Sigmoid colon (tissue), 7 donors: ENCODE measurements around the gene CCDC137. TPM values are rescaled to one million over a fixed set of nuclear protein-coding genes. Genes with fewer than 3 reads are reported as not detected.

ENCODE experiments used
- DNase-seq: peaks from one replicate; pipeline ENCODE4 v3.0.0-alpha.2; 2019
- H3K27ac ChIP-seq, 4 donors: fragments of 200-600 bp; sonication (generic); one replicate each; pipeline ENCODE4 v1.5.1; 2016 to 2019; ENCODE audit warnings: mild to moderate bottlenecking in 1 of 4
- H3K27me3 ChIP-seq, 3 donors: fragments of 200-600 bp; sonication (generic); one replicate each; pipeline ENCODE4 v1.5.1; 2019; ENCODE audit warnings: mild to moderate bottlenecking in 1 of 3
- H3K36me3 ChIP-seq, 4 donors: fragments of 200-600 bp; sonication (generic); one replicate each; pipeline ENCODE4 v1.5.1; 2016 to 2019
- H3K4me1 ChIP-seq, 4 donors: fragments of 200-600 bp; sonication (generic); one replicate each; pipeline ENCODE4 v1.5.1; 2017 to 2019
- H3K4me3 ChIP-seq, 4 donors: fragments of 200-600 bp; sonication (generic); one replicate each; pipeline ENCODE4 v1.5.1; 2017 to 2019; ENCODE audit warnings: mild to moderate bottlenecking in 2 of 4, moderate library complexity in 1 of 4
- H3K9me3 ChIP-seq, 4 donors: fragments of 200-600 bp in 3 of 4; sonication (generic) in 3 of 4; one replicate each; pipeline versions ENCODE4 v1.5.1 to v1.6.1; 2013 to 2019
- EP300 ChIP-seq, 4 donors: sonication (generic); formaldehyde crosslinking; IDR thresholded peaks; one replicate each; pipeline ENCODE4 v1.6.1; 2017; ENCODE audit warnings: antibody characterized with exemption in 4 of 4
- POLR2A ChIP-seq, 2 donors: fragments of 450-650 bp; IDR thresholded peaks; one replicate each; pipeline ENCODE4 v1.6.1; 2016; ENCODE audit warnings: antibody characterized with exemption in 2 of 2, mild to moderate bottlenecking in 2 of 2, moderate library complexity in 2 of 2
- POLR2AphosphoS5 ChIP-seq, 4 donors: sonication (generic); formaldehyde crosslinking; IDR thresholded peaks; one replicate each; pipeline ENCODE4 v1.6.1; 2017; ENCODE audit warnings: antibody characterized with exemption in 4 of 4
- WGBS, 2 donors: extraction: QIAGEN DNeasy Blood & Tissue Kit; methylation state at CpG; one replicate each; pipeline ENCODE4 v1.1.7; 2013; 5-methylcytosine and 5-hydroxymethylcytosine counted together
- intact Hi-C: fragments of 100-400 bp; cut with DNase I; formaldehyde crosslinking; loops from one replicate; pipeline ENCODE4 v1.15.1; 2023
- polyA plus RNA-seq, 3 donors: library from polyadenylated mRNA; stranded (reverse); fragments of 200-250 nt; gene quantifications; one replicate each; pipeline ENCODE4 v1.2.3, GENCODE V29; 2013
- total RNA-seq, 4 donors: library from RNA; depleted of rRNA; stranded (reverse); fragments of >200 nt; gene quantifications; one replicate each; pipeline ENCODE4 v1.1.0, GENCODE V29; 2016
- TF ChIP-seq, protein P1 (sequence below), 4 experiments: fragments of 450-650 bp in 3 of 4; fragments of 200-600 bp in 1 of 4; IDR thresholded peaks; one replicate each; pipeline ENCODE4 v1.5.1; 2016 to 2019; ENCODE audit warnings: antibody characterized with exemption in 4 of 4, mild to moderate bottlenecking in 3 of 4, moderate library complexity in 2 of 4
- donor health status: healthy with polysubstance abuse.
- donor health status: Bipolar disorder and iron deficiency.
- donor health status: healthy.

CCDC137 gene
- total and polyA plus RNA-seq, 7 donors, result 5.5 to 31.1 (median 9.5) TPM

DNA sequence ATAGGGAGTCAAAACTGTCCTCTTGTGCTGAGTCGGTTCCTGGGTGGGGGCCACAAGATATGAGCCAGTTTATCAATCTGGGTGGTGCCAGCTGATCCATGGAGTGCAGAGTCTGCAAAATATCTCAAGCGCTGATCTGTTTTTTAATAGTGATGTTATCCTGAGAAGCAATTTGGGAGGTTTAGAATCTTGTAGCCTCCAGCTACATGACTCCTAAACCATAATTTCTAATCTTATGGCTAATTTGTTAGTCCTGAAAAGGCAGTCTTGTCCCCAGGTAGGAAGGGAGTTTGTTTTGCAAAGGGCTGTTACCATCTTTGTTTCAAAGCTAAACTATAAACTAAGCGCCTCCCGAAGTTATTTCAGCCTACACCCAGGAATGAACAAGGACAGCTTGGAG is 27.9 kb upstream of the CCDC137 start:
- no peaks in the 10 kb centered on the region for H3K36me3 ChIP-seq
- H3K27ac ChIP-seq, result no peak overlapping the region
- no peak overlapping the region for H3K4me3 ChIP-seq
- no peak for DNase-seq
- H3K4me1 ChIP-seq, result peaks cover 3 to 32% (median 27%) of the 10 kb centered on the region in 4 donors
- H3K9me3 ChIP-seq, result no peaks in the 10 kb centered on the region
- no peaks in the 10 kb centered on the region for H3K27me3 ChIP-seq
- intact Hi-C loops, result loop anchor here (5.0 kb wide), 1 partner anchor 44 kb away; the partner anchor contains the start of genes ARL16 and HGS
- TF ChIP-seq POLR2AphosphoS5 (IDR thresholded peaks at IDR 0.05) (no peak), POLR2A (IDR thresholded peaks at IDR 0.05) (no peak), EP300 (IDR thresholded peaks at IDR 0.05) (no peak)
- TF ChIP-seq, protein P1, sequence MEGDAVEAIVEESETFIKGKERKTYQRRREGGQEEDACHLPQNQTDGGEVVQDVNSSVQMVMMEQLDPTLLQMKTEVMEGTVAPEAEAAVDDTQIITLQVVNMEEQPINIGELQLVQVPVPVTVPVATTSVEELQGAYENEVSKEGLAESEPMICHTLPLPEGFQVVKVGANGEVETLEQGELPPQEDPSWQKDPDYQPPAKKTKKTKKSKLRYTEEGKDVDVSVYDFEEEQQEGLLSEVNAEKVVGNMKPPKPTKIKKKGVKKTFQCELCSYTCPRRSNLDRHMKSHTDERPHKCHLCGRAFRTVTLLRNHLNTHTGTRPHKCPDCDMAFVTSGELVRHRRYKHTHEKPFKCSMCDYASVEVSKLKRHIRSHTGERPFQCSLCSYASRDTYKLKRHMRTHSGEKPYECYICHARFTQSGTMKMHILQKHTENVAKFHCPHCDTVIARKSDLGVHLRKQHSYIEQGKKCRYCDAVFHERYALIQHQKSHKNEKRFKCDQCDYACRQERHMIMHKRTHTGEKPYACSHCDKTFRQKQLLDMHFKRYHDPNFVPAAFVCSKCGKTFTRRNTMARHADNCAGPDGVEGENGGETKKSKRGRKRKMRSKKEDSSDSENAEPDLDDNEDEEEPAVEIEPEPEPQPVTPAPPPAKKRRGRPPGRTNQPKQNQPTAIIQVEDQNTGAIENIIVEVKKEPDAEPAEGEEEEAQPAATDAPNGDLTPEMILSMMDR (IDR thresholded peaks at IDR 0.05), result no peak
- 52 to 87% methylated on average over 4 of the region's 4 CpGs for WGBS, 2 donors

DNA sequence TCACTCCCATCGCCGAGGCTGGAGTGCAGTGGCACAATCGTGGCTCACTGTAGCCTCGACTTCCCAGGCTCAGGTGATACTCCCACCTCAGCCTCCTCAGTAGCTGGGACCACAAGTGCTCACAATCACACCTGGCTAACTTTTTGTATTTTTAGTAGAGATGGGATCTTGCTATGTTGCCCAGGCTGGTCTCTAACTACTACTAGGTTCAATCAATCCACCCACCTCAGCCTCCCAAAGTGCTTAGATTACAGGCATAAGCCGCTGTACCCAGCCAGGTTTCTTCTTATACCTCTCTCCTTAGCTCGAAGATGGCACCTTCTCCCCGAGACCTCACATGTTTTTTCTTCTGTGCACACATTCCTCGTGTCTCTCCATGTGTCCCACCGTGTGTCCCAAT is 26.5 kb upstream of the CCDC137 start:
- WGBS, 2 donors, result 93 to 95% methylated on average over 9 of the region's 9 CpGs

DNA sequence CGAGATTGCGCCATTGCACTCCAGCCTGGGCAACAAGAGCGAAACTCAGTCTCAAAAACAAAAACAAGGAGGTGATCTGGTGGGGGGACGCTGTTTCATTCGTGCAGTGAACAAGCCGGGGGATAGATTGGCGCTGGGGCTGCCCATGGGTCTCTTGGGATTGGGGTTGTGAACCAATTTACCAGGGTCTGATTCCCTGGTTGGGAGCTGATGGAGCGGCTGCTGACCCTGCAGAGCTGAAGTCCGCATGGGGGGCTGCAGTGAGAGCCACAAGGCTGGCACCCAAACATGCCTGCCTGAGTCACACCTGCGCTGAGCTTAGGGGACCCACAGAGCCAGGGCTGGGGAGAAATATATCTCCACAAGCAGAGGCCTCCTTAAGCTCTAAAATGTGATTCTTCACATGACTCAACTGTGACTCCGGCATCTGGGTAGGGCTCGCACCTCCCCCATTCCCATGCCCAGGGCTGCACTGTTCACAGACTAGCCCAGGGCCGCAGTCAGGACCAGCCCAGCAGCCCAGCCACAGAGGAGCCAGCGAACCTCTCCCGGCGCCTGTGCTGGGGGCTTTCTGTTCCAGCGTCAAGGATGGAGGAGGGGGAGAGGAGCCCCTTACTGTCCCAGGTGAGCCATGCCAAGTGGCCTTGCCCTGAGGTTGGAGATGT is 24.6 kb upstream of the CCDC137 start:
- 93 to 96% methylated on average over 15 to 17 of the region's 17 CpGs for WGBS, 2 donors
- no peak for DNase-seq
- no peaks in the 10 kb centered on the region for H3K9me3 ChIP-seq
- no peak for TF ChIP-seq EP300 (IDR thresholded peaks at IDR 0.05)
- intact Hi-C loops, result no loop called here
- peaks cover 0 to 7% (median 4%) of the 10 kb centered on the region in 4 donors for H3K4me1 ChIP-seq
- H3K36me3 ChIP-seq, result no peaks in the 10 kb centered on the region
- no peak overlapping the region for H3K27ac ChIP-seq
- no peak overlapping the region for H3K4me3 ChIP-seq
- peaks cover 0 to 2% (median 0%) of the 10 kb centered on the region in 3 donors for H3K27me3 ChIP-seq

More for the DNA sequence above, 26.5 kb upstream of the CCDC137 start:
- H3K27ac ChIP-seq, result no peak overlapping the region
- no peaks in the 10 kb centered on the region for H3K9me3 ChIP-seq
- DNase-seq, result no peak
- H3K4me1 ChIP-seq, result peaks cover 3 to 20% (median 15%) of the 10 kb centered on the region in 4 donors
- H3K36me3 ChIP-seq, result no peaks in the 10 kb centered on the region
- no peaks in the 10 kb centered on the region for H3K27me3 ChIP-seq
- no peak for TF ChIP-seq POLR2A (IDR thresholded peaks at IDR 0.05)
- TF ChIP-seq, protein P1 (IDR thresholded peaks at IDR 0.05), result no peak
- no peak for TF ChIP-seq POLR2AphosphoS5 (IDR thresholded peaks at IDR 0.05)
- TF ChIP-seq EP300 (IDR thresholded peaks at IDR 0.05), result no peak
- H3K4me3 ChIP-seq, result no peak overlapping the region
- intact Hi-C loops, result no loop called here

DNA sequence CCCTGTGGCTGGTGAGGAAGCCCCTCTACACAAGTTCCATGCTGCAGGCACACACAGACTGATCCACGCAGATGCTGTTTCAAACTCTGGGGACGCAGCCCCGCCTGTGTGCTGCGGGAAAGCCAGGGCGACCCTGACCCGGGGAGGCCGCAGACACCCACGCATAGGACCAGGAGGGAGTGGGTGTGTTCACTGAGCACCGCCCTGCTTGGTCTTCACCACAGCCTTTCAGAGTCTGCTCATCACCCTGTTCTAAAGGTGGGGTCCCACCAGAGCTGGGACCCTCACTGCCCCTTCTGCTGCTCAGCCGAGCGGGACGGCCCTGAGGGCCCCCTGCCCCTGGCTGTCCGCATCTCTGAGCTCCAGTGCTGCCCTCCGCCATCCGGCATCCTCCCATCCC is 22.0 kb upstream of the CCDC137 start:
- Histone ChIP-seq H3K9me3 (peaks cover 0 to 6% (median 4%) of the 10 kb centered on the region in 4 donors), H3K27ac (no peak overlapping the region), H3K4me1 (no peaks in the 10 kb centered on the region), H3K4me3 (no peak overlapping the region), H3K36me3 (no peaks in the 10 kb centered on the region), H3K27me3 (peaks cover 18 to 27% (median 24%) of the 10 kb centered on the region in 3 donors)
- 93 to 95% methylated on average over 15 of the region's 15 CpGs for WGBS, 2 donors
- intact Hi-C loops, result no loop called here
- DNase-seq, result no peak
- no peak for TF ChIP-seq POLR2AphosphoS5 (IDR thresholded peaks at IDR 0.05)
- TF ChIP-seq, protein P1 (IDR thresholded peaks at IDR 0.05), result no peak
- TF ChIP-seq EP300 (IDR thresholded peaks at IDR 0.05), result no peak
- TF ChIP-seq POLR2A (IDR thresholded peaks at IDR 0.05), result no peak

DNA sequence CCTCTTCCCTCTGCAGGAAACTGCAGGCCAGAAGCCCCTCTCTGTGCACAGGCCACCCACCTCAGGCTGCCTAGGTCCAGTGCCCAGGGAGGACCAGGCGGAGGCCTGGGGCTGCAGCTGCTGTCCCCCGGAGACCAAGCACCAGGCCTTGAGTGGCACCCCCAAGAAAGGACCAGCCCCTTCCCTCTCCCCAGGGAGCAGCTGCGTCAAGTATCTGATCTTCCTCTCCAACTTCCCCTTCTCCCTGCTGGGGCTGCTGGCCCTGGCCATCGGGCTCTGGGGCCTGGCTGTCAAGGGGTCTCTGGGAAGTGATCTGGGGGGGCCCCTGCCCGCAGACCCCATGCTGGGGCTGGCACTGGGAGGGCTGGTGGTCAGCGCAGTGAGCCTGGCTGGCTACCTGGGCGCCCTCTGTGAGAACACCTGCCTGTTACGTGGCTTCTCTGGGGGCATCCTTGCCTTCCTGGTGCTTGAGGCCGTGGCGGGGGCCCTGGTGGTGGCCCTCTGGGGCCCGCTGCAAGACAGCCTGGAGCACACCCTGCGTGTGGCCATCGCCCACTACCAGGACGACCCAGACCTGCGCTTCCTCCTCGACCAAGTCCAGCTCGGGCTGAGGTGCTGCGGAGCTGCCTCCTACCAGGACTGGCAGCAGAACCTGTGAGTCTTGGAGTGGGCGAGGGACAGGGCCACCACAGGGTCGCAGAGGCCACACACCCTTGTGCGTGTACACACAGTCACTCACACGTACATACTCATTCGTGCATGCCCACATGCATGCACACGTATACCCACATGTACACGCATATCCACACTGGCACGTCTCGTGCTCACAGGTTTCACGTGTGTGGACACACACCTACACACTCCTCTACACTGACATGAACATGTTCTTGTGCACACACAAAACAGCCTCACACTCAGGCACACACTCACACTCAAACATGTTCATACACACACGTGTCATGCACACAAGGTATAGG is 21.3 kb upstream of the CCDC137 start:
- Histone ChIP-seq H3K27me3 (peaks cover 24 to 35% (median 32%) of the 10 kb centered on the region in 3 donors), H3K36me3 (no peaks in the 10 kb centered on the region), H3K4me1 (no peaks in the 10 kb centered on the region), H3K9me3 (peaks cover 0 to 6% (median 4%) of the 10 kb centered on the region in 4 donors), H3K4me3 (no peak overlapping the region), H3K27ac (no peak overlapping the region)
- WGBS, 2 donors, result 86 to 88% methylated on average over 29 of the region's 29 CpGs
- TF ChIP-seq POLR2AphosphoS5 (IDR thresholded peaks at IDR 0.05) (no peak), POLR2A (IDR thresholded peaks at IDR 0.05) (no peak), EP300 (IDR thresholded peaks at IDR 0.05) (no peak)
- TF ChIP-seq, protein P1 (IDR thresholded peaks at IDR 0.05), result no peak
- DNase-seq, result no peak
- intact Hi-C loops, result no loop called here
